Mucosa of rectum (tissue), 2 donors: ENCODE results near the gene TMEM170B.

ENCODE experiments used
- H3K27ac ChIP-seq, 2 donors: one replicate each; pipeline ENCODE4 v1.7.0; 2013; ENCODE audit warnings: inconsistent platforms in 2 of 2, low read depth in 2 of 2, low read length in 2 of 2
- H3K27me3 ChIP-seq, 2 donors: one replicate each; pipeline ENCODE4 v1.7.0; 2013; ENCODE audit warnings: low read length in 2 of 2; ENCODE audit not compliant: control insufficient read depth in 2 of 2, insufficient read depth in 2 of 2
- H3K36me3 ChIP-seq, 2 donors: one replicate each; pipeline ENCODE4 v1.7.0; 2013; ENCODE audit warnings: low read length in 2 of 2; ENCODE audit not compliant: control insufficient read depth in 2 of 2, insufficient read depth in 2 of 2
- H3K4me1 ChIP-seq, 2 donors: one replicate each; pipeline ENCODE4 v1.7.0; 2013; ENCODE audit warnings: low read length in 2 of 2, mild to moderate bottlenecking in 1 of 2; ENCODE audit not compliant: control insufficient read depth in 2 of 2, insufficient read depth in 2 of 2
- H3K4me3 ChIP-seq, 2 donors: one replicate each; pipeline ENCODE4 v1.7.0; 2013; ENCODE audit warnings: low read length in 2 of 2
- H3K9ac ChIP-seq, 2 donors: one replicate each; pipeline ENCODE4 v1.7.0; 2013; ENCODE audit warnings: low read length in 2 of 2, low read depth in 1 of 2, mild to moderate bottlenecking in 1 of 2
- H3K9me3 ChIP-seq, 2 donors: one replicate each; pipeline ENCODE4 v1.7.0; 2013; ENCODE audit warnings: low read length in 2 of 2; ENCODE audit not compliant: control insufficient read depth in 2 of 2
- donor health status: healthy.
- donor health status: Normal muscosa, but diverticular disease.

TMEM170B gene

GRCh38 chr6:11537229-11538051 is at the start of gene TMEM170B:
Gene TMEM170B (plus strand): TSS chr6:11537749. CDS start chr6:11538278, 529 bp downstream.
- Histone ChIP-seq H3K27me3 (no peaks in the 10 kb centered on the region), H3K27ac (peak within 1 kb of the TSS; percentile 42 to 67), H3K9me3 (no peaks in the 10 kb centered on the region), H3K9ac (peak within 1 kb of the TSS; percentile 52 to 77), H3K4me3 (peak within 1 kb of the TSS; percentile 73 to 75), H3K36me3 (no peaks in the 10 kb centered on the region), H3K4me1 (peaks cover 4 to 6% of the 10 kb centered on the region in 2 donors)

DNA sequence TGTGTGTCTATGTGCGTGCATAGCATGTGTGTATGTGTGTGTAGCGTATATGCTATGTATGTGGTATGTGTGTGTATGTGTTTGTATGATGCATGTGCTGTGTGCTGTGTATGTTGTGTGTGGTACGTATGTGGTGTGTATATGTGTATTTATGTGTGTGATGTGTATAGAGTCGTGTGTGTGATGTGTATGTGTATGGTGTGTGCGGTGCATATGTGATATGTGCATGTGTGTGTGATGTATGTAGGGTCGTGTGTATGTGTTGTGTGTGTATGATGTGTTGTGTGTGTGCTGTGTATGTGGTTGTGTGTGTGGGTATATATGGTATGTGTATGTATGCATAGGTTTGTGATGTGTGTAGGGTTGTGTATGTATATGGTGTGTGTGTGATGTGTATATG is 46.6 kb upstream of the TMEM170B start:
- Histone ChIP-seq H3K27me3 (no peaks in the 10 kb centered on the region), H3K4me1 (no peaks in the 10 kb centered on the region)

DNA sequence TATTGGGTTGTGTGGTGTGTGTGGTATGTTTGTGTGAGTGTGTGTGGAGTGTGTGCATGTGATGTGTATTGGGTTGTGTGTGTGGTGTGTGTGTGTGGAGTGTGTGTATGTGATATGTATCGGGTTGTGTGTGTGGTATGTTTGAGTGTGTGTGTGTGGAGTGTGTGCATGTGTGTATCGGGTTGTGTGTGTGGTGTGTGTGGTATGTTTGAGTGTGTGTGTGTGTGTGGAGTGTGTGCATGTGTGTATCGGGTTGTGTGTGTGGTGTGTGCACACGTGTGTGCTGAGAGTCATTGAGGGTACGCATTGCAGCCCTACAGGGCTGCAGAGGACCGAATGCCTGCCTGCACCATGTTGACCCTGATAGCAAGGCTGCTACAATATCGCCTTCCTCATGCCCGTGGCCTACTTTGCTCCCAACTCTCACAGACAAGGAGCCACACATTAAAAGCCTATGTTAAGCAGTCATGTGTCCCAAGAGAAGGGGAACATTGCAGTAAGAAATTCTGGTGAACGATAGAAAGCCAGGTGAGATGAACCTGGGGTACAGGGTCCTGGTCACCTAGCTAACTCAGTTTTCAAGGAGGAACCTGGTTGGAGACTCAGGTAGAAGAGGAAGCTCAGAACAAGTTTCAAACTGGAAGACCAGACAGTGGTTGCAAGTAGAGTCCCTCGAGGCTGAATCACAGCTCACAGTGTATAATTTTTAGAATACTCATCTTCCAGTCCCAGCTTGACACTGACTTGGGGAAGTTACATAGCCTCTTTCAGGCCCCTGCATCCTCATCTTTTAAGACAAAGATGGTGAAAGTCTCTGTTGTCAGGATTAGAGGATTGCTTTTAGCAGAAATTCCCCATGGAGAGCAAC is 45.7 kb upstream of the TMEM170B start:
- Histone ChIP-seq H3K27ac (no peak overlapping the region), H3K36me3 (no peaks in the 10 kb centered on the region), H3K9ac (no peak overlapping the region), H3K9me3 (no peaks in the 10 kb centered on the region), H3K4me3 (no peak overlapping the region), H3K4me1 (peaks cover 0 to 4% of the 10 kb centered on the region in 2 donors), H3K27me3 (no peaks in the 10 kb centered on the region)

More for the DNA sequence above, 46.6 kb upstream of the TMEM170B start:
- Histone ChIP-seq H3K27ac (no peak overlapping the region), H3K9ac (no peak overlapping the region), H3K36me3 (no peaks in the 10 kb centered on the region), H3K9me3 (no peaks in the 10 kb centered on the region), H3K4me3 (no peak overlapping the region)

GRCh38 chr6:11492464-11493290 is 44.9 kb upstream of the TMEM170B start:
- H3K27ac ChIP-seq, result no peak overlapping the region
- H3K36me3 ChIP-seq, result no peaks in the 10 kb centered on the region
- H3K27me3 ChIP-seq, result no peaks in the 10 kb centered on the region
- no peak overlapping the region for H3K4me3 ChIP-seq
- no peaks in the 10 kb centered on the region for H3K9me3 ChIP-seq
- peaks cover 0 to 4% of the 10 kb centered on the region in 2 donors for H3K4me1 ChIP-seq
- H3K9ac ChIP-seq, result no peak overlapping the region

- Histone ChIP-seq H3K9ac (no peak overlapping the region), H3K36me3 (no peaks in the 10 kb centered on the region), H3K27ac (no peak overlapping the region), H3K4me1 (peaks cover 0 to 4% of the 10 kb centered on the region in 2 donors), H3K27me3 (no peaks in the 10 kb centered on the region), H3K9me3 (no peaks in the 10 kb centered on the region), H3K4me3 (no peak overlapping the region)
Observed at GRCh38 chr6:11493974-11494373, 43.6 kb upstream of the TMEM170B start.

- H3K4me3 ChIP-seq, result no peak overlapping the region
- no peaks in the 10 kb centered on the region for H3K36me3 ChIP-seq
- no peak overlapping the region for H3K27ac ChIP-seq
- H3K27me3 ChIP-seq, result no peaks in the 10 kb centered on the region
- H3K9me3 ChIP-seq, result no peaks in the 10 kb centered on the region
- no peak overlapping the region for H3K9ac ChIP-seq
- peaks cover 0 to 4% of the 10 kb centered on the region in 2 donors for H3K4me1 ChIP-seq
Observed at GRCh38 chr6:11494786-11495564, 42.6 kb upstream of the TMEM170B start.

- no peak overlapping the region for H3K9ac ChIP-seq
- H3K27ac ChIP-seq, result no peak overlapping the region
- H3K36me3 ChIP-seq, result no peaks in the 10 kb centered on the region
- H3K9me3 ChIP-seq, result no peaks in the 10 kb centered on the region
- H3K4me1 ChIP-seq, result peaks cover 0 to 4% of the 10 kb centered on the region in 2 donors
- no peak overlapping the region for H3K4me3 ChIP-seq
- H3K27me3 ChIP-seq, result no peaks in the 10 kb centered on the region
Observed at GRCh38 chr6:11495565-11496145, 41.9 kb upstream of the TMEM170B start.

DNA sequence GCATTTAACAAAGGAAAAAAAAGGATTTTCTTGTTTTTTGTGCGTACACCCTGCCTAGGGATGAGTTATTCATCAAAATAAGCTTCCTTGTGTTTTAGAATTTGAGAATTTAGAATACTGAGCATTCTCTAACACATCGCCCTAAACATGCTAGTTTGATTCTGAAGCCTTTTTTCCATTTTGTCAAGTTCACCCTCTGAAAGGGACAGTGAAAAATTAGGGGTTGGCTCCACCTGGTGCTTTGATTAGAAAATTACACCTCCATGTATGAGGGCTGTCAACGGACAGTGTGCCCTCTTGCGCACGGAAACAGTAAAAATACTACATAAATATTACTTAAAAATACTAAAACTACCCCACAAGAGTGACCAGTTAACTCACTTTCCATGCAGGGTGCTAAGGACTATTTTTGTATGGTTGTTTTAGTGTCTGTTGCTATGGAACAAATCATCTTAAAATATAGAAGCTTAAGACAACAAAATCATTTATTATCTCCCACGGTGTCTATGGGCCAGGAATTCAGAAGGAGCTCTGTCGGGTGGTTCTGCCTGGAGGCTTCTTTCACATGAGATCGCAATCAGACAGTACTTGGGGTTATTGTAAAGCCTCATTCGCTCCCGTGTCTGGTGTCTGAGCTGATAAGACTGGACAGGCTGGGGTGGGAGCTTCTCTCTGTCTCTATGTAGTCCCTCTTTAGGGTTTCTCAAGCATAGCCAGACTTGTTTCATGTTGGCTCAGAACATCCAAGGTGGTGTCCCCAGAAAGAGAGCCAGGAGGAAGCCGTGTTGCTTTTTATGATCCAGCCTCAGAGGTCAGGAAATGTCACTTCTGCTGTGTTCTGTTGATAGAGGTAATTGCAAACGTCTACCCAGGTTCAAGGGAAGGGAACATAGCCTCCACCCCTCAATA is 41.1 kb upstream of the TMEM170B start:
- Histone ChIP-seq H3K4me1 (peaks cover 0 to 4% of the 10 kb centered on the region in 2 donors), H3K9me3 (no peaks in the 10 kb centered on the region), H3K27me3 (no peaks in the 10 kb centered on the region), H3K9ac (no peak overlapping the region), H3K36me3 (no peaks in the 10 kb centered on the region), H3K4me3 (no peak overlapping the region), H3K27ac (no peak overlapping the region)
